H9 (cell line): Measurements from ENCODE around the gene SEMA3F. TPM values are rescaled to one million over a fixed set of nuclear protein-coding genes. Genes with fewer than 3 reads are reported as not detected.

Experiments
- DNase-seq: peaks from one replicate; pipeline ENCODE4 v3.0.0-alpha.2; 2017
- H2AFZ ChIP-seq: one replicate; pipeline ENCODE4 v1.6.1; 2013; ENCODE audit warnings: mild to moderate bottlenecking, low read length, control low read depth, moderate library complexity
- H2AK5ac ChIP-seq: 2 replicates; pipeline ENCODE4 v1.6.1; 2013; ENCODE audit warnings: low read length, control low read depth, mixed read lengths; ENCODE audit not compliant: insufficient read length
- H2BK120ac ChIP-seq: one replicate; pipeline ENCODE4 v1.6.1; 2013; ENCODE audit warnings: low read depth, mild to moderate bottlenecking, low read length, control low read depth, inconsistent platforms; ENCODE audit not compliant: poor library complexity, severe bottlenecking
- H2BK12ac ChIP-seq: 2 replicates; pipeline ENCODE4 v1.6.1; 2013; ENCODE audit warnings: low read length, control low read depth, mixed read lengths, low read depth; ENCODE audit not compliant: insufficient read length
- H2BK15ac ChIP-seq: 2 replicates; pipeline ENCODE4 v1.6.1; 2013; ENCODE audit warnings: low read depth, low read length, control low read depth
- H2BK20ac ChIP-seq: one replicate; pipeline ENCODE4 v1.6.1; 2013; ENCODE audit warnings: low read depth, mild to moderate bottlenecking, low read length, control low read depth, inconsistent platforms; ENCODE audit not compliant: poor library complexity, severe bottlenecking
- H2BK5ac ChIP-seq: 2 replicates; pipeline ENCODE4 v1.6.1; 2013; ENCODE audit warnings: low read length, control low read depth, mixed read lengths; ENCODE audit not compliant: insufficient read length
- H3K14ac ChIP-seq: 2 replicates; pipeline ENCODE4 v1.6.1; 2013; ENCODE audit warnings: low read length, control low read depth; ENCODE audit not compliant: insufficient read depth
- H3K18ac ChIP-seq: 2 replicates; pipeline ENCODE4 v1.6.1; 2013; ENCODE audit warnings: low read depth, mild to moderate bottlenecking, mixed read lengths, low read length, control low read depth; ENCODE audit not compliant: insufficient read length
- H3K23ac ChIP-seq: 2 replicates; pipeline ENCODE4 v1.6.1; 2013; ENCODE audit warnings: low read length, control low read depth, mixed read lengths, low read depth; ENCODE audit not compliant: insufficient read length
- H3K23me2 ChIP-seq: 2 replicates; pipeline ENCODE4 v1.6.1; 2013; ENCODE audit warnings: low read depth, mild to moderate bottlenecking, mixed read lengths, low read length, control low read depth; ENCODE audit not compliant: insufficient read length, poor library complexity, severe bottlenecking
- H3K27ac ChIP-seq: 2 replicates; pipeline ENCODE4 v1.5.1; 2013; ENCODE audit warnings: low read length, control low read depth, mixed read lengths, low read depth; ENCODE audit not compliant: insufficient read length
- H3K27me3 ChIP-seq: 2 replicates; pipeline ENCODE4 v1.6.1; 2013; ENCODE audit warnings: low read length, control low read depth, inconsistent platforms; ENCODE audit not compliant: insufficient read depth
- H3K4ac ChIP-seq: 2 replicates; pipeline ENCODE4 v1.6.1; 2013; ENCODE audit warnings: low read depth, mild to moderate bottlenecking, control low read depth, inconsistent platforms, low read length, moderate library complexity
- H3K4me1 ChIP-seq: 2 replicates; pipeline ENCODE4 v1.6.1; 2013; ENCODE audit warnings: low read length, control low read depth, inconsistent platforms; ENCODE audit not compliant: insufficient read depth
- H3K4me2 ChIP-seq: 2 replicates; pipeline ENCODE4 v1.6.1; 2013; ENCODE audit warnings: low read length, control low read depth, mixed read lengths; ENCODE audit not compliant: insufficient read length, insufficient read depth
- H3K56ac ChIP-seq: 2 replicates; pipeline ENCODE4 v1.6.1; 2013; ENCODE audit warnings: low read depth, mild to moderate bottlenecking, mixed read lengths, low read length, control low read depth; ENCODE audit not compliant: insufficient read length
- H3K79me1 ChIP-seq: 2 replicates; pipeline ENCODE4 v1.6.1; 2013; ENCODE audit warnings: low read depth, mild to moderate bottlenecking, moderate library complexity, low read length, control low read depth, inconsistent platforms; ENCODE audit not compliant: insufficient read depth, poor library complexity, severe bottlenecking
- H3K79me2 ChIP-seq: 2 replicates; pipeline ENCODE4 v1.6.1; 2013; ENCODE audit warnings: low read length, control low read depth, inconsistent platforms; ENCODE audit not compliant: insufficient read depth
- H3K9ac ChIP-seq: 2 replicates; pipeline ENCODE4 v1.6.1; 2013; ENCODE audit warnings: low read length, control low read depth, mixed read lengths; ENCODE audit not compliant: insufficient read length; ENCODE audit errors: extremely low read depth
- H3K9me3 ChIP-seq: one replicate; pipeline ENCODE4 v1.6.1; 2013; ENCODE audit warnings: low read depth, low read length, inconsistent platforms; ENCODE audit not compliant: control insufficient read depth
- H3T11ph ChIP-seq: one replicate; pipeline ENCODE4 v1.6.1; 2013; ENCODE audit warnings: mild to moderate bottlenecking, low read length, control low read depth, inconsistent platforms
- H4K20me1 ChIP-seq: one replicate; pipeline ENCODE4 v1.6.1; 2013; ENCODE audit not compliant: control insufficient read depth, insufficient read length, insufficient read depth
- H4K5ac ChIP-seq: 2 replicates; pipeline ENCODE4 v1.6.1; 2013; ENCODE audit warnings: low read depth, mild to moderate bottlenecking, mixed read lengths, low read length, control low read depth; ENCODE audit not compliant: insufficient read length
- H4K8ac ChIP-seq: replicated peaks from 2 replicates; pipeline ENCODE4 v1.6.1; 2013; ENCODE audit warnings: low read length, control low read depth, mixed read lengths, low read depth; ENCODE audit not compliant: insufficient read length
- H4K91ac ChIP-seq: 2 replicates; pipeline ENCODE4 v1.6.1; 2013; ENCODE audit warnings: low read depth, mild to moderate bottlenecking, moderate library complexity, mixed read lengths, low read length, control low read depth; ENCODE audit not compliant: insufficient read length
- H3K27ac Mint-ChIP-seq, 3 experiments: 2 replicates in 2 of 3; 3 replicates in 1 of 3; pipeline ENCODE4 v1.8.0; 2020 to 2021; ENCODE audit warnings: mixed read lengths in 3 of 3, mild to moderate bottlenecking in 1 of 3, moderate library complexity in 1 of 3
- H3K27me3 Mint-ChIP-seq: 2 replicates; pipeline ENCODE4 v1.8.0; 2021; ENCODE audit warnings: low read depth, mild to moderate bottlenecking, moderate library complexity, mixed read lengths
- H3K36me3 Mint-ChIP-seq, 3 experiments: 2 replicates in 2 of 3; 3 replicates in 1 of 3; pipeline ENCODE4 v1.8.0; 2020 to 2021; ENCODE audit warnings: low read depth in 3 of 3, mixed read lengths in 3 of 3; ENCODE audit not compliant: insufficient read depth in 1 of 3
- H3K4me1 Mint-ChIP-seq, 2 experiments: 2 replicates each; pipeline ENCODE4 v1.8.0; 2020; ENCODE audit warnings: mixed read lengths in 2 of 2
- H3K4me3 Mint-ChIP-seq, 2 experiments: 2 replicates in 1 of 2; 3 replicates in 1 of 2; pipeline ENCODE4 v1.8.0; 2020 to 2021; ENCODE audit warnings: mild to moderate bottlenecking in 2 of 2, mixed read lengths in 2 of 2, moderate library complexity in 1 of 2
- H3K9me3 Mint-ChIP-seq, 2 experiments: 2 replicates in 1 of 2; 3 replicates in 1 of 2; pipeline ENCODE4 v1.8.0; 2020; ENCODE audit warnings: mild to moderate bottlenecking in 2 of 2, mixed read lengths in 2 of 2, moderate library complexity in 1 of 2
- WGBS: extraction: QIAGEN DNeasy Blood & Tissue Kit; methylation state at CpG from one replicate; pipeline ENCODE4 v1.1.7; 2013; ENCODE audit warnings: missing lambda C conversion rate, low lambda C conversion rate, mixed read lengths; ENCODE audit not compliant: insufficient read length; ENCODE audit errors: extremely low coverage; 5-methylcytosine and 5-hydroxymethylcytosine counted together
- total RNA-seq: library from RNA; stranded (reverse); gene quantifications from 2 replicates; pipeline ENCODE4 v1.2.1, GENCODE V29; 2021
- TF ChIP-seq, protein P1 (sequence below): fragments of 200-600 bp; sonication (generic); conservative IDR thresholded peaks from 3 replicates; pipeline ENCODE4 v1.8.0; 2021; ENCODE audit warnings: antibody characterized with exemption, mild to moderate bottlenecking

SEMA3F gene
- total RNA-seq, 1 experiment from 2014 or later: 14.3 TPM

DNA sequence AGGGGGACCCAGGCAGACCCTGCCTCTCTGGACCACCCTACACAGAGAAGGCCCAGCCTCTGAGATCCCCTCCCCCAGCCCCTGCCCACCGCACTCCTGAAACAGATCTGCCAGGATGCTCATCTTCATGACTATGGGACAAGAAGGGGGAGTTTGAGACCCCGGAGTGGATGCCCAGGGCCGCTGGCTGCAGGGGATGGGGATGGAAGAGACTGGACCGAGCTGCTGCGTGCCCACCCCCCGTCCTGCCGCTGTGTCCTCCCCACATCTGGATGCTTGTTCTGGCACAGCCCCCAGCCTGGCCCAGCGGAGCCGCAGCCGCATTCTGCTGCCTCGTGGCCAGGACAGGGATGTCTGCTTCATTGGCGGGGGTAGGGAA is 30.3 kb upstream of the SEMA3F start:
- H3K9me3 ChIP-seq: no peaks in the 10 kb centered on the region
- no peak overlapping the region for H2BK12ac ChIP-seq
- H2BK15ac ChIP-seq: no peak overlapping the region
- H4K8ac ChIP-seq: no peak overlapping the region
- H3K79me2 ChIP-seq: no peaks in the 10 kb centered on the region
- TF ChIP-seq, protein P1, sequence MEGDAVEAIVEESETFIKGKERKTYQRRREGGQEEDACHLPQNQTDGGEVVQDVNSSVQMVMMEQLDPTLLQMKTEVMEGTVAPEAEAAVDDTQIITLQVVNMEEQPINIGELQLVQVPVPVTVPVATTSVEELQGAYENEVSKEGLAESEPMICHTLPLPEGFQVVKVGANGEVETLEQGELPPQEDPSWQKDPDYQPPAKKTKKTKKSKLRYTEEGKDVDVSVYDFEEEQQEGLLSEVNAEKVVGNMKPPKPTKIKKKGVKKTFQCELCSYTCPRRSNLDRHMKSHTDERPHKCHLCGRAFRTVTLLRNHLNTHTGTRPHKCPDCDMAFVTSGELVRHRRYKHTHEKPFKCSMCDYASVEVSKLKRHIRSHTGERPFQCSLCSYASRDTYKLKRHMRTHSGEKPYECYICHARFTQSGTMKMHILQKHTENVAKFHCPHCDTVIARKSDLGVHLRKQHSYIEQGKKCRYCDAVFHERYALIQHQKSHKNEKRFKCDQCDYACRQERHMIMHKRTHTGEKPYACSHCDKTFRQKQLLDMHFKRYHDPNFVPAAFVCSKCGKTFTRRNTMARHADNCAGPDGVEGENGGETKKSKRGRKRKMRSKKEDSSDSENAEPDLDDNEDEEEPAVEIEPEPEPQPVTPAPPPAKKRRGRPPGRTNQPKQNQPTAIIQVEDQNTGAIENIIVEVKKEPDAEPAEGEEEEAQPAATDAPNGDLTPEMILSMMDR: no peak
- H3K27ac Mint-ChIP-seq: peak overlapping the region in 2 of 3 experiments; percentile 56 to 68; a peak in 2 of 7 replicates
- peak overlapping the region; percentile 74; the same call in 1 of the 2 replicates for H3K14ac ChIP-seq
- H3K9ac ChIP-seq: no peak overlapping the region
- no peaks in the 10 kb centered on the region for H3K27me3 ChIP-seq
- no peak overlapping the region for H2BK120ac ChIP-seq
- H3K4me1 Mint-ChIP-seq: peaks cover 27 to 41% of the 10 kb centered on the region in 2 experiments
- no peaks in the 10 kb centered on the region for H3K79me1 ChIP-seq
- H3T11ph ChIP-seq: no peak overlapping the region
- H4K91ac ChIP-seq: no peak overlapping the region
- no peaks in the 10 kb centered on the region for H3K23me2 ChIP-seq
- H3K23ac ChIP-seq: no peak overlapping the region
- no peaks in the 10 kb centered on the region for H3K9me3 Mint-ChIP-seq
- H3K4me3 Mint-ChIP-seq: peak overlapping the region in 1 of 2 experiments; percentile 14; a peak in 1 of 5 replicates
- H2BK5ac ChIP-seq: no peak overlapping the region
- no peak overlapping the region for H3K4me2 ChIP-seq
- no peak overlapping the region for H2BK20ac ChIP-seq
- no peak overlapping the region for H3K4ac ChIP-seq
- WGBS: no CpG with 5 or more reads among the region's 12 CpGs
- H3K36me3 Mint-ChIP-seq: peaks cover 5 to 8% (median 6%) of the 10 kb centered on the region in 3 experiments
- peak overlapping the region; percentile 29 for H3K18ac ChIP-seq
- no peaks in the 10 kb centered on the region for H4K20me1 ChIP-seq
- no peak overlapping the region for H2AK5ac ChIP-seq
- no peak overlapping the region for H2AFZ ChIP-seq
- peaks cover 4% of the 10 kb centered on the region; the same call in 1 of the 2 replicates for H3K27me3 Mint-ChIP-seq
- no peak overlapping the region for H3K27ac ChIP-seq
- H3K56ac ChIP-seq: no peak overlapping the region
- H4K5ac ChIP-seq: no peak overlapping the region
- H3K4me1 ChIP-seq: peaks cover 4% of the 10 kb centered on the region; the same call in 1 of the 2 replicates
- DNase-seq: no peak
